GM12892 (cell line): ENCODE data around the gene LTV1.

Experiments used
- POLR2A ChIP-seq: IDR thresholded peaks from 2 replicates; pipeline ENCODE4 v1.6.1; 2011; ENCODE audit warnings: low read depth, low read length, control low read depth
- POLR2AphosphoS5 ChIP-seq: IDR thresholded peaks from 2 replicates; pipeline ENCODE4 v1.6.1; 2011; ENCODE audit warnings: low read depth, low read length, control low read depth
- TAF1 ChIP-seq: IDR thresholded peaks from 2 replicates; pipeline ENCODE4 v1.6.1; 2011; ENCODE audit warnings: low read depth, mild to moderate bottlenecking, control low read depth, low read length, borderline replicate concordance

DNA sequence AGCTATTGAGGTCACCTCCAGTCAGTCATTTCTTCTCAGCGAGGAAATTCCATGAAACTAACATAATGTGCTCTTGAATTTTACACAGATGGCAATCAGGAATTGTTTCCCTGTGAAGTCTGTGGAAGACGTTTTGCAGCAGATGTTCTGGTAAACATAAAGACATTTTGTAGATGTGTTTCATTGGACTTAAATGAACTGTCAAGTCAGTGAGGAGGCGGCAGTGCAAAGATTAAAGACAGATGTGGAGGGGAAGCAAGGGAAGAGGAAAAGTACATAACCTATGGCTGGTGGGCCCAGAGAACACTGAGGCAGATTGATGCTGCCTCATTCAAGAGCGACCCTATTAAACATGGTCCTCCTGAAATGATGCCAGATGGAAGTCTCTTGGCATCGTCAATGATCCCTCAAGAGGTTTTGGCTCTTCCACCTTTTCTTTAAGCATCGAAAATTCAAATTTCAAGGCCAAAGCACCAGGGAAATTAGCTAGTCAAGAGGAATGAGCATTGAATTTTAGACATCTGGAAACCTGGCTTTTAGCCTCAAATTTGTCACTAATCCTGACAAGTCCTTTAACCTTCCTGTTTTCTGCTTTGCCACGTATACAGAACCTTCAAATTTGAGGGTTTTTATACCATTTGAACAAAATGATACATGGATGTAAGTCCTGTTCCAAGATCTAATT is 41.2 kb downstream of the LTV1 start:
- TF ChIP-seq POLR2AphosphoS5 (no peak), POLR2A (no peak), TAF1 (no peak)
